Adrenal gland (tissue), 5 donors: ENCODE data around the gene SULF2.

ENCODE experiments used
- CTCF ChIP-seq, 6 experiments: fragments of 450-650 bp in 4 of 6; fragments of 200-600 bp in 2 of 6; sonication (generic) in 1 of 6; IDR thresholded peaks; 1 replicate in 5 of 6; 2 replicates in 1 of 6; pipeline versions ENCODE4 v1.5.1 to v1.8.0; 2016 to 2021; ENCODE audit warnings: antibody characterized with exemption in 6 of 6, mild to moderate bottlenecking in 2 of 6, moderate library complexity in 1 of 6
- POLR2A ChIP-seq, 2 donors: fragments of 450-650 bp; IDR thresholded peaks; one replicate each; pipeline ENCODE4 v1.6.1; 2017; ENCODE audit warnings: antibody characterized with exemption in 2 of 2, mild to moderate bottlenecking in 2 of 2, moderate library complexity in 1 of 2
- donor health status: DM: no; HTN: no; CAD: no.

DNA sequence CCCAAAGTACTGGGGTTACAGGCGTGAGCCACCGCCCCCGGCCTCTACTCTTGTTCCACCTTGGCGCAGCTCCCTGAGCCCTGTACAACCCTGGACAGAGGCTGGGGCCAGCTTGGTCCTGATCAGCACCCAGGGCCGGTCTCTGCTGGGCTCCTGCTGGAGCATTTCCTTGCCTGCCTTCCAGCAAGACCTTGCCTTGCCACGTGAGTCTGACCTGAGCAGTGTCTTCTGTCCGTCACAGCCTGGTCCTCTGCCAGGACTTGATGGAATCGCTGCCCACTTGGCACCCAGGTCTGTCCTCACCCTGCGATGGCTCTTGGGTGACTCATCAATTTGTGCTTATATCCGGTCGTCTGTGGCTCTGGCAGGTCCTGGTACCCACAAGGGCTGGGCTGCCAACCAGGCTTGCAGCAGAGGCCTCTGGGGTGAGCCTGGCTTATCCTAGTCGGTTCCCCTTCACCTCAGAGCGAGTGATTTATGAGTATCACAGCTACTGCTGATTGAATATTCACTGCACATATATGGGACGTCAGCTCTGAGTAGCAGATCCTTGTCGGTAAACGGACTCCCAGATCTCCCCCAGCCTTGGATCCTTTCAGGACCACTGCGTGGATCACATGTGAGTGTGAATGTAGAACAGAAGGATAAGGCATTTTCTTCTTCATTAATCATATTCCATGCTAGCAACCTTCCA lies 10.1 kb upstream of the SULF2 start:
- TF ChIP-seq CTCF (IDR thresholded peaks at IDR 0.05) (no peak), POLR2A (IDR thresholded peaks at IDR 0.05) (no peak)
